Measurements from ENCODE around the gene SPPL3.
A peak's percentile ranks its signal among the peaks of the same experiment; 100 is the strongest.
"Not testable (repeated sequence)": the region's sequence is repeated elsewhere in the genome, so short reads cannot be mapped to it uniquely, and the experiment has no call there.

Gene SPPL3

DNA sequence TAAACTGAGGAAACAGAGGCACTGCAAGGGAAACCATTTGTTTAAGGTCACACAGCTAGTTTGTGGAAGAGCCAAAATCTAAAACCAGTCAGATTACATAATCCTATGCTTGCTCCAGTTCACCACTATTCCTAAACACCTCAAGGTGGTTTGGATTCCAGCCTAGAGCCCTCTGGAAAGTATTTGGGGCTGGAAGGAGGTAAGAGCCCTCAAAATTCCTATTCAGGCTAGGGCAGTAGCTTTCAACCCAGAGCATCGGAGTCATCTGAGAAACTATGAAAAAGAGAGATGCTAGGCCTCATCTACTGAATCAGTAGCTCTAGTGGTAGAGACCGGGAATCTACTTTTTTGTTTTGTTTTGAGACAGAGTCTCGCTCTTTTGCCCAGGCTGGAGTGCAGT is 16.0 kb upstream of the SPPL3 start:
- no peak for DNase-seq (ENCODE audit: low spot score)

DNA sequence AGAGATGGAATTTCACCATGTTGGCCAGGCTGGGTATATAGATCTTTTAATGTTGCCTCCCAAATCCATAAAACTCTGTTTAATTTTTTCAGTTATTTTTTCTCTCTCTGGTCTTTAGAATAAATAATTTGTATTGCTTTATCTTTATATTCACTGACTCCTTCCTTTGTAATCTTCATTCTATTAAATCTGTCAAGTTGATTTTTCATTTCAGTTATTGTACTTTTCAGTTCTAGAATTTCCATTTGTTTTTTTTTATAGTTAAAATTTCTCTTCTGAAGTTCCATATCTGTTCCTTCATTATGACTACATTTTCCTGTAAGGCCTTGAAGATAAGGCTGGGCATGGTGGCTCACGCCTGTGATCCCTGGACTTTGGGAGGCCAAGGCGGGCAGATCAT is 13.6 kb upstream of the SPPL3 start:
- DNase-seq (ENCODE audit: low spot score): no peak

GRCh38 chr12:120916561-120916960 is 12.4 kb upstream of the SPPL3 start:
- DNase-seq (ENCODE audit: low spot score): no peak

GRCh38 chr12:120914794-120915193 is 10.6 kb upstream of the SPPL3 start:
- no peak for DNase-seq (ENCODE audit: low spot score)

GRCh38 chr12:120909633-120910298 is 5.6 kb upstream of the SPPL3 start:
- no peak for DNase-seq (ENCODE audit: low spot score)

DNA sequence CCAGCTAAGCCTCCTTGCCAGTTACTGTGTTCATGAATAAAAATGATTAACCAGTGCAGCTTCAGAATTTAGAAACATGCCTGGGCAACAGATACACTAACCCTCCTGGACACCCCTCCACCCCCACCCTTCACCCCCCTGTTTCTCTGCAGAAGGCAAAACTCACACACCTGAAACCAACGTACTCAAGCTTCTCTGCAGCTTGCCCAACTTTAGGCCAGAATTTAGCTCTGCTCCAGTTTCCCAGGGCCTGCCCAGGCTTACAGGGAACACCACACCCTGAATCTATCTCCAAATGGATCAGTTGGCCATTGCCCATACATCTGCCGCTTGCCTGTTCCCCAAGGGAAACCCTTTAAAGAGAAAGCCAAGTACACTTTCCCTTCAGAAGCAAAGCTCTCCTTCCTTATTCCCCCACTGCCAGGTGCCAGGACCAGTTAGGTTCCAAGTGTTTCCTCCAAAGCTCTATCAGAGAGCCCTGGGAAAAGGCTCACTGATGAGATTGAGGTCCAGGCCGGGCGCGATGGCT is 1.8 kb upstream of the SPPL3 start:
- DNase-seq (ENCODE audit: low spot score): no peak

- DNase-seq (ENCODE audit: low spot score): peak; percentile 39
These were observed 554 bp downstream of the SPPL3 start for GRCh38 chr12:120903412-120904196.

DNA sequence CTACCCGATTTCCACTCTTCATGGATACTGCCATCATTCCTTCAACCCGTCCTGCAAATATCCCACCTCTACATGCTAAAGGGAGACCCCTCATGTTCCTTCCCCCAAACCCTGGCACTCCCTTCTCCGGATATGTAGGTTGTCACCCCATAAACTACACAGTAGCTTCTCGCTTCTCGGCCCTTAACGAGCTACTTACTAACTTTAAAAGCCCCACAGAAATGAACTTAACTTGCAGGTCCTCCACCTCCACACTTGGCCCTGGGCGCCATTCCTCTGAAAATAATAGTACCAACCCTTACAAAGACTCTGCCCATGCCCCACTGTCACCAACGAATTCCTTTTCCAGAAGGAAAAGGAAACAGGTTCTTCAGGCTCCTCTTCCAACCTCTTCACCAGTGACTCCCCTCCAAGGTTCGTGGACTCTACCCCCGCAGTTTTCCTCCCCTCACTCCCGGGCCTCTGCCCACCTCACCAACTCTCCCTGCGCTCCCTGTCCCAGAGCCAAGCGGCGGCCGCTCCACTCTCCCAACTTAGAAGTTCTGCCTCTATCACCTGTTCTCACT is 1.2 kb downstream of the SPPL3 start:
- DNase-seq (ENCODE audit: low spot score): no peak

DNA sequence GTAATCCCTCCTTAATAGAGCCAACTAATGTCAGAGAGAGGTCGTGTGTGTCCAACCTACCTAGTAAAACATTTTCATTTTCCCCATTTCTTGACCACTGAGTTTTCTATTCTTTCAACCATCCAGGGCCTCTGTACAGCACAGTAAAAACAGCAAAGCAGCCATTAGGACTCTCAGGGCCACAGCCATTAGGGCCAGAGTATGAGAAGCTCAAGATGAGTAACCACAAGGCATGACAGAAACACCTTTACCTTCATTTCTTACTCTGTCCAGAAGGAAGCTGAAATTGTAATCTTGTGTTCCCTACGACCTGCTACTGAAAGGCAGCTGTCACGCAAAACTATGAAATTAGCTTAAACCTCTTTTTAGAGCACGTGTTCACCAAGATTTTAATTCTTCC is 2.3 kb downstream of the SPPL3 start:
- DNase-seq (ENCODE audit: low spot score): no peak

- DNase-seq (ENCODE audit: low spot score): not testable (repeated sequence)
These were observed 3.1 kb downstream of the SPPL3 start for GRCh38 chr12:120901101-120901500.

GRCh38 chr12:120895532-120895931 is 8.6 kb downstream of the SPPL3 start:
- no peak for DNase-seq (ENCODE audit: low spot score)

GRCh38 chr12:120892265-120892664 is 11.9 kb downstream of the SPPL3 start:
- no peak for DNase-seq (ENCODE audit: low spot score)

GRCh38 chr12:120890963-120891362 is 13.2 kb downstream of the SPPL3 start:
- DNase-seq (ENCODE audit: low spot score): no peak

GRCh38 chr12:120887253-120888043 is 16.7 kb downstream of the SPPL3 start:
- DNase-seq (ENCODE audit: low spot score): no peak

- DNase-seq (ENCODE audit: low spot score): no peak
These were observed 17.7 kb downstream of the SPPL3 start for GRCh38 chr12:120886199-120887018.

- DNase-seq (ENCODE audit: low spot score): no peak
These were observed 18.6 kb downstream of the SPPL3 start for GRCh38 chr12:120885521-120885920.

DNA sequence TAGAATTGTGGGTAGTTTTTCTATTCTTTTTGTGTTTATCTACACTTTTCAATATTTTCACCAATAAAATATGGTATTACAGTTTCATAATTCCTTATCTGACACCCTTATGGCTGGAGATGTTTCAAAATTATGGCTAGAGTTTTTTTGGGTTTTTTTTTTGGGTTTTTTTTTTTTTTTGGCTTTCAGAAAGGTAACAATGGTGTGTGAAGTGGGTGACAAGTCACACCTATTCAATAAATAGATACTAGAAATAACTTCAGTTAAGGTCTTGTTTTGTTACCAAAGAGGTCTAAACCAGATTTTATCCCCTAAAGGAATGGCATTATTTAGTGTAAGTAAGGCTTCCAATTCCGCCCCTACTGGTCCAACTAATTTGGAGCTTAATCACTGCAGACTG is 19.5 kb downstream of the SPPL3 start:
- no peak for DNase-seq (ENCODE audit: low spot score)

DNA sequence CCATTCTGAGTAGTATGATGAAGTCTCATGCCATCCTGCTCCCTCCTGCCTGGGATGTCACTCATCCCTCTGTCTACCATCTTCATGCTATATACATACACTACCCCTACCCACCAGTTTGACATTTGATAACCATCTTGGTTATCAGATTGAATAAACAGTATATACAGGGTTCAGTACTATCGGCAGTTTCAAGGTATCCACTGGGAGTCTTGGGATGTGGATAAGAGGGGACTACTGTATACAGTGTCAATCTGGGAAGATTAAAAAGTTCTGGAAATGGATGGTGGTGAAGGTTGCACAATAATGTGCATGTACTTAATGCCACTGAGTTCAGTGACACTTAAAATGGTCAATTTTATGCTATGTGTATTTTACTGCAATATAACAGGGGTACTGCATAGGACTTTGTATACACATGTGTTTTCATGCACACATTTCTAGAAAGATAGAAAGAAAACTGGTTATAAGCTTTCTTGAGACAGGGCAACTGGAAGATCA is 22.1 kb downstream of the SPPL3 start:
- DNase-seq (ENCODE audit: low spot score): no peak

DNA sequence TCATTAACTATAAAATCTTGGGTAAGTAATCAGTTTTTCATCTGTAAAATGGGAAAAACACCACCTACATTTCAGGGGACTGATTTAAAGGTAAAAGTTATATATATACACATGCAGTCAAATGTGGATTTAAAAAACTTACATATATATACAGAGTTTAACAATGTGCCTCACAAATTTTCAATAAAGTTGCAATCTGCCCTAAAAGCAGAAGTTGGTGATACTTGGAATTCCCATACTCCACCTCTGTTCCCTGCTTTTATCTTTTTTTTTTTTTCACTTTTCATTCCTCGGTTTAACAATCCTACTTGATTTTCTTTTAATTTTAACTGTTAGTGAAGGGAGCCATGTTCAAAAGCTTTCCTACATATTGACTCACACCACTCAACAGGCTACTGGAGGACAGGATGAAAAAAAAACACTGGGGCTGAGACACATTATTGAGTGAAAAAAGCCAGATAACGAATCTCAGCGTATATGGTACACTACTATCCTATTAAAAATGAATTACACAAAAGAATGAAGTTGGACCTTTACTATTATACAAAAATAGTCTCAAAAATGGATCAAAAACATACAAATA is 24.3 kb downstream of the SPPL3 start:
- no peak for DNase-seq (ENCODE audit: low spot score)

DNA sequence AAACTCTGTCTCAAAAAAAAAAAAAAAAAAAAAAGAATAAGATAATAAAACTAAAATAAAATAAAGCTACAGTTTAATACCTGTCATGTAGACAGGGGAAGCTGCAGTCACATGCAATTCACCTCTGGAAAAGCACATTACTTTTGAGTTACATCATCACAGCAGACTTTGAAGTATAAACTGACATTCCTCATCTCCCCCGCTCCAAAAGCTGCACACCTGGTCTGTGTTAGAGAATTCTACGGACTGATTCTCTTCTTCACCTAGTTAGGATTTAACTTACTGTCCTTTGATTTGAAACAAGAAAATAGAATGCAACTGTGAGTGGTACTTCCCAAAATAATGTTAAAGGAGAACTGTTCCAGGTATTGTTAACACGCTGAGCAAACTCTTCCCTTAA is 25.1 kb downstream of the SPPL3 start:
- no peak for DNase-seq (ENCODE audit: low spot score)
